Cardiac fibroblast (primary cell): Measurements from ENCODE around the gene SCO2.

Experiments used
- DNase-seq, 2 donors: peaks; one replicate each; pipeline versions ENCODE4 v3.0.0 to v3.0.0-alpha.2; 2010; ENCODE audit warnings: low read depth in 2 of 2
- H3K4me3 ChIP-seq, 2 donors: replicated peaks in 1 of 2; 1 replicate in 1 of 2; 2 replicates in 1 of 2; pipeline ENCODE4 v1.5.1; 2011; ENCODE audit warnings: low read depth in 2 of 2, low read length in 2 of 2, mild to moderate bottlenecking in 2 of 2, moderate library complexity in 1 of 2
- TF ChIP-seq, protein P1 (sequence below): IDR thresholded peaks from one replicate; pipeline ENCODE4 v1.5.1; 2011; ENCODE audit warnings: low read depth, mild to moderate bottlenecking, low read length, inconsistent platforms

The SCO2 gene

GRCh38 chr22:50569896-50570535 is 44.6 kb upstream of the SCO2 start:
- no peak overlapping the region for H3K4me3 ChIP-seq
- DNase-seq, result no peak
- TF ChIP-seq, protein P1, sequence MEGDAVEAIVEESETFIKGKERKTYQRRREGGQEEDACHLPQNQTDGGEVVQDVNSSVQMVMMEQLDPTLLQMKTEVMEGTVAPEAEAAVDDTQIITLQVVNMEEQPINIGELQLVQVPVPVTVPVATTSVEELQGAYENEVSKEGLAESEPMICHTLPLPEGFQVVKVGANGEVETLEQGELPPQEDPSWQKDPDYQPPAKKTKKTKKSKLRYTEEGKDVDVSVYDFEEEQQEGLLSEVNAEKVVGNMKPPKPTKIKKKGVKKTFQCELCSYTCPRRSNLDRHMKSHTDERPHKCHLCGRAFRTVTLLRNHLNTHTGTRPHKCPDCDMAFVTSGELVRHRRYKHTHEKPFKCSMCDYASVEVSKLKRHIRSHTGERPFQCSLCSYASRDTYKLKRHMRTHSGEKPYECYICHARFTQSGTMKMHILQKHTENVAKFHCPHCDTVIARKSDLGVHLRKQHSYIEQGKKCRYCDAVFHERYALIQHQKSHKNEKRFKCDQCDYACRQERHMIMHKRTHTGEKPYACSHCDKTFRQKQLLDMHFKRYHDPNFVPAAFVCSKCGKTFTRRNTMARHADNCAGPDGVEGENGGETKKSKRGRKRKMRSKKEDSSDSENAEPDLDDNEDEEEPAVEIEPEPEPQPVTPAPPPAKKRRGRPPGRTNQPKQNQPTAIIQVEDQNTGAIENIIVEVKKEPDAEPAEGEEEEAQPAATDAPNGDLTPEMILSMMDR, result no peak

GRCh38 chr22:50569041-50569459 is 43.7 kb upstream of the SCO2 start:
- no peak overlapping the region for H3K4me3 ChIP-seq
- no peak for DNase-seq

GRCh38 chr22:50568626-50569025 is 43.2 kb upstream of the SCO2 start:
- DNase-seq, result no peak
- H3K4me3 ChIP-seq, result no peak overlapping the region
- TF ChIP-seq, protein P1, result no peak

More at GRCh38 chr22:50569041-50569459, 43.7 kb upstream of the SCO2 start:
- TF ChIP-seq, protein P1, result no peak

DNA sequence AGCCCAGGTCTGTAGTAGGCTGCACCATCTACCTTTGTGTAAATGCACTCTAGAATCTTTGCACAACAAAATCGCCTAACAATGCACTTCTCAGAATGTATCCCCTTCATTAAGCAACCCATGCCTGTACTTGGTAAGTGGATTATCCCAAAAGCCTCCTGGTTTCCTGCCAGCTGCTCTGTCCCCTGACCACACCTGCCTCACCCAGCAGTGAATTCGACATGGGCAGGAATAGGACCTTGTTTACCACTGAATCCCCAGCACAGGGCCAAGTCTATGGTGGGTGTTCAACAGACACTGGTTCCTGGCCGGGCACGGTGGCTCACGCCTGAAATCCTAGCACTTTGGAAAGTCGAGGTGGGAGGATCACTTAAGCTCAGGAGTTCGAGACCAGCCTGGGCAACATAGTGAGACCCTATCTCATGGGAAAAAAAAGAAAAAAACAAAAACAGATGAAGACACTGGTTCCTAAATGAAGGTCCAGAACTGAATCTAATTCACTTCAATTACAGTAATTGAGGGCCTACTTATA is 42.4 kb upstream of the SCO2 start:
- TF ChIP-seq, protein P1, result no peak
- H3K4me3 ChIP-seq, result no peak overlapping the region
- no peak for DNase-seq

DNA sequence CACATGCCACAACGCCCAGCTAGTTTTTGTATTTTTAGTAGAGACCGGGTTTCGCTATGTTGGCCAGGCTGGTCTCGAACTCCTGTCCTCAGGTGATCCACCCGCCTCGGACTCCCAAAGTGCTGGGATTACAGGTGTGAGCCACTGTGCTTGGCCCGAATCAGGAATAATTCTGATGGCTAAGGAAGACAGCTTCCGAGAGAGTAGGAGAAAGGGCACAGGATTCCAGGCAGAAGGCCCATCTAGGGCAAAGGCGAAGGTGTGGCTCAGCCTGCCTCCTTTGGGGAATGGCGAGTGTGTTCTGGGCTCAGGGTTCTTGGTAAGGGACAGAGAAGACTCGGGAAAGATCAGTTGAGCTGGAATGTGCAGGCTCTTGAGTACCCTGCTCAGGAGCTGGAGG is 38.9 kb upstream of the SCO2 start:
- TF ChIP-seq, protein P1, result no peak
- no peak overlapping the region for H3K4me3 ChIP-seq
- no peak for DNase-seq

- TF ChIP-seq, protein P1, result no peak
- DNase-seq, result no peak
- H3K4me3 ChIP-seq, result peak overlapping the region; percentile 52 to 56
These were observed 38.2 kb upstream of the SCO2 start for GRCh38 chr22:50563413-50564160.
